ENCODE data around the gene DUS4L.

Gene DUS4L

DNA sequence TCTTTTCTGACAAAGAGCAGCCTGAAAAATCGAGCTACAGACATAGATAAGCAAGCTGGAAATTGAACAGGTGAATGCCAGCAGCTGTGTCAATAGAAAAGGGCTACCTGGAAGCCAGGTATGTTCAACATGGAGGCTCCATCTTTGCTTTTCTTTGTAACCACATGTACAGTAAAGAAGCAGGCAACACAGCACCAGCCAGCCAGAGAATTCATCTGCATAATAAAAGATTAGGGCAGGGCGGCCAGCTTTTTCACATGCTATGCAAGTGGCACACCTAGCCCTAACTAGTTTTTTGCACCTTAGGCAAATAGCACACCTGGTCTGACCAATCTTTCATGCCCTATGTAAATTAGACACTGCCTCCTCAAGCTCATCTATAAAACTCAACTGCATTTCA, 25.8 kb upstream of the DUS4L start:
- no peak for DNase-seq (ENCODE audit: low read depth)
- TF ChIP-seq, protein P1, sequence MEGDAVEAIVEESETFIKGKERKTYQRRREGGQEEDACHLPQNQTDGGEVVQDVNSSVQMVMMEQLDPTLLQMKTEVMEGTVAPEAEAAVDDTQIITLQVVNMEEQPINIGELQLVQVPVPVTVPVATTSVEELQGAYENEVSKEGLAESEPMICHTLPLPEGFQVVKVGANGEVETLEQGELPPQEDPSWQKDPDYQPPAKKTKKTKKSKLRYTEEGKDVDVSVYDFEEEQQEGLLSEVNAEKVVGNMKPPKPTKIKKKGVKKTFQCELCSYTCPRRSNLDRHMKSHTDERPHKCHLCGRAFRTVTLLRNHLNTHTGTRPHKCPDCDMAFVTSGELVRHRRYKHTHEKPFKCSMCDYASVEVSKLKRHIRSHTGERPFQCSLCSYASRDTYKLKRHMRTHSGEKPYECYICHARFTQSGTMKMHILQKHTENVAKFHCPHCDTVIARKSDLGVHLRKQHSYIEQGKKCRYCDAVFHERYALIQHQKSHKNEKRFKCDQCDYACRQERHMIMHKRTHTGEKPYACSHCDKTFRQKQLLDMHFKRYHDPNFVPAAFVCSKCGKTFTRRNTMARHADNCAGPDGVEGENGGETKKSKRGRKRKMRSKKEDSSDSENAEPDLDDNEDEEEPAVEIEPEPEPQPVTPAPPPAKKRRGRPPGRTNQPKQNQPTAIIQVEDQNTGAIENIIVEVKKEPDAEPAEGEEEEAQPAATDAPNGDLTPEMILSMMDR (conservative IDR thresholded peaks at IDR 0.05; ENCODE audit: control insufficient read depth, insufficient read depth, low read depth, low read length): no peak
- no peak overlapping the region for H3K4me3 ChIP-seq (ENCODE audit: control insufficient read depth, low read depth, low read length)

DNA sequence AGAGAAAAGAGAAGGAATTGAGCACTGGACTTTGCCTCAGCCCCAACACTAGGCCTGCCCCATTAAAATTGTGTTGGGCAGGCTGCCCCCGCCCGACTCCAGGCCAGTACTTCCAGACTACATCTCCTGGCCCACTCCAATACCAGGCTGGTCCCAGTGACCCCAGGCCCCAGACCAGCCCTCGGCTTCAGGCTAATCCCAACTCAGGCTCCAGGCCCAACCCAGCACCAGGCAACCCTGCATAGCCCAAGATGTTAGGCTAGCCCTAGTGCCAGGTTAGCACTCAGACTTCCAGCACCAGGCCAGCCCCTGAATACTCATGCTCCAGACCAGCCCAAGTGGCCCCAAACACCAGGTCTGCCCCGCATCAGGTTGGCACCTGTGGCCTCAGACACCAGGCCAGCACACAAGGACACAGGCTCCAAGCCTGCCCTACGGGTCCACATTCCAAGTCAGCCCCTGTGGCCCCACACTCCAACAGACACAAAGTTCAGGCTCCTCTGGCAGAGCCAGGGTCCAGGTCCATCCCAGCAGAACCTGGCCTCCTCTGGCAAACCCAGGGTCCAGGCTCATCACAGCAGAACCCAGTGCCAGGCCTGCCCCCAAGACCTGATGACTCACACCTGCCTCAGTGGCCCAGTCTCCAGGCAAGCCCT, 20.3 kb upstream of the DUS4L start:
- TF ChIP-seq, protein P1 (conservative IDR thresholded peaks at IDR 0.05; ENCODE audit: control insufficient read depth, insufficient read depth, low read depth, low read length): no peak
- no peak for DNase-seq (ENCODE audit: low read depth)
- H3K4me3 ChIP-seq (ENCODE audit: control insufficient read depth, low read depth, low read length): no peak overlapping the region

DNA sequence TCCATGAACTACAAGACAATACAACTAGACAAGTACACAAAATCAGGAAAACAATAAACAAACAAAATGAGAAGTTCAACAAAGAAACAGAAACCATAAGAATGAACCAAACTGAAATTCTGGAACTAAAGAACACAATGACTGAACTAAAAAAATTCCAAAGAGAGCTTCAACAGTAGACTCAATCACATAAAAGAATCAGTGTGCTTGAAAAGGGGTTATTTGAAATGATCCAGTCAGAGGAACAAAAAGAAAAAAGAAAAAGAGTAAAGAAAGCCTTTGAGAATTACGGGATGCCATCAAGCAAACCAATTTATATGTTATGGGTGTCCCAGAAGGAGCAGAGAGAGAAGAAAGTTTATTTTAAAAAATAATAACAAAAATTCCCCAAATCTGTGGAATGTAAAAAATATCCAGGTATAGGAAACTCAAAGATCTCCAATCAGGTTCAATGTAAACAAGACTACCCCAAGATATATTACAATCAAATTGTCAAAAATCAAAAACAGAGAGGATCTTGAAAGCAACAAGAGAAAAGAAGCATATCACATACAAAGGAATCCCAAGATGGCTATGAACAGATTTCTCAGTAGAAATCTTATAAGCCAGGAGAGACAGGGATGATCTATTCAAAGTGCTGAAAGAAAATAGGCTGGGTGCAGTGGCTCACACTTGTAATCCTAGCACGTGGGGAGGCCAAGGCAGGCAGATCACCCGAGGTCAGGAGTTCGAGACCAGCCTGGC, 18.8 kb upstream of the DUS4L start:
- TF ChIP-seq, protein P1 (conservative IDR thresholded peaks at IDR 0.05; ENCODE audit: control insufficient read depth, insufficient read depth, low read depth, low read length): no peak
- no peak overlapping the region for H3K4me3 ChIP-seq (ENCODE audit: control insufficient read depth, low read depth, low read length)
- DNase-seq (ENCODE audit: low read depth): no peak

DNA sequence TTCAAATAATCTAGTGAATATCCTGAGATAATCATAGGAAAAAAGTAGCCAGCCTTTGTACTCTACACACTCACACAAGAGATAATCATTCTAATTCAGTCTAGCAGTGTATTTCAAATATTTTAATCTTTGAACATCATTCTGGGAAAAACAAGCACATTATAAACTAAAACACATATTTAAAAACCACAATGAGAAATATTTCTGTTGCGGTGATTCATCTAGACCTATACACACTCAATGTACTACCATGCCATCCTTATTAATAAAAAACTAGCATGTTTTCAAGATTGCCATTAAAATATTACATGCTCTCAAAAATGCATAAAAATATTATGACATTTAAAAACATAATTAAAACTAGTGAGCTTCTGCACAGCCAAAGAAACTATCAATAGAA, 11.8 kb upstream of the DUS4L start:
- peak; percentile 33 for DNase-seq (ENCODE audit: low read depth)
- TF ChIP-seq, protein P1 (conservative IDR thresholded peaks at IDR 0.05; ENCODE audit: control insufficient read depth, insufficient read depth, low read depth, low read length): no peak
- H3K4me3 ChIP-seq (ENCODE audit: control insufficient read depth, low read depth, low read length): no peak overlapping the region

DNA sequence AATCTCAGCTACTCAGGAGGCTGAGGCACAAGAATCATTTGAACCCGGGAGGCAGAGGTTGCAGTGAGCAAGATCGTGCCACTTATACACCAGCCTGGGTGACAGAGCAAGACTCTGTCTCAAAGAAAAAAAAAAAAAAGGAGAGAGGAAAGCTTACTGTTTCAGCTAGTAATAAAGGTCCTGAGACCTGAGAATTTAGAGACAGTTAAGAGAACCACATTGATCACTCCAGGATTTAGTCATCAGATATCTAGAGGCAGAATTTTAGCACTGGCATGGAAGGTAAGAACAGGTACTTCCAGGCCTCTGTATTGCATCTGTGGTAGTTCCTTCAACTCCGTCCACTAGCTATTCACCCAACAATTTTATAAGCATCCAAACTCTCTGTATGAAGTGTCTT, 7.9 kb upstream of the DUS4L start:
- DNase-seq (ENCODE audit: low read depth): no peak
- TF ChIP-seq, protein P1 (conservative IDR thresholded peaks at IDR 0.05; ENCODE audit: control insufficient read depth, insufficient read depth, low read depth, low read length): no peak
- no peak overlapping the region for H3K4me3 ChIP-seq (ENCODE audit: control insufficient read depth, low read depth, low read length)

DNA sequence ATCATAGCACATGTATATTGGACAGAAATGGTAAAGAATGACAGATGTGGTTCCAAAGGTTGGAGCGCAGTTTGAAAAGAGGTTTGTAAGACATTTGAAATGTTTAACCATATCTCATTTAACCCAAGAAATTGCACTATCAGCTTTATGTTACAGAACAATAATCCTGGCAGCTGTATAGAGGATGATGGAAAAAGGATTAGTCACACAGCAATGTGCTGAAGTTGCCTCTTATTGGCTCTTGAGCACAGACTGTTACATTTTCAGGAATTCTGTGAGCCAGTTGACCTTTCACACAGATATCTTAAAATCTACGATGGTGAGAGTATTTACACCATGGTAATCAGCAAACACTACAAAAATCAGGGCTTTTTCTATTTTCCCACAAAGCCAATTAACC, 3.9 kb upstream of the DUS4L start:
- TF ChIP-seq, protein P1 (conservative IDR thresholded peaks at IDR 0.05; ENCODE audit: control insufficient read depth, insufficient read depth, low read depth, low read length): no peak
- H3K4me3 ChIP-seq (ENCODE audit: control insufficient read depth, low read depth, low read length): no peak overlapping the region
- peak; percentile 79 for DNase-seq (ENCODE audit: low read depth)

Measured in fibroblast of mammary gland (primary cell).